Measurements from ENCODE around the gene MCM3. TPM values are rescaled to one million over a fixed set of nuclear protein-coding genes. Genes with fewer than 3 reads are reported as not detected.

Gene MCM3
- total RNA-seq, 4 donors from 2014 or later, result 21.8 to 120 (median 64.7) TPM

DNA sequence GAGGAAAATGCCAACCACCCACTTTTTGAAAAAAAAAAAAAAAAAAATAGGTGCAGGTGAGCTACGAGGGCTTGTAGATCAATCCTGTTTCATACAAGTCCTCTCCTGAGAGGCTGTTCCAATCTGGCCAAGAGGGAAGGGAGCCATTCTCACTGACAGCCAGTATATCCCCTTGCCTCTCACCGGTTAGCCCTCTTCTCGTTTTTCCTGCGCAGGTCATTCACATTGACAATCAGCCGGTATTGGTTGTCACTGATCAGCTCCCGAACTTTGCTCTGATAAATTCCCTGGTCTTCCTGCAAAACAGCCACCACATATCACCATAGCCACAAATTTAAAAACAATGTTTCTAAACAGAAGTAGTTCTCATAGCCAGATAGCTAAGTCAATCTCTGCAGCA is 1.4 kb downstream of the MCM3 start:
- Histone ChIP-seq H3K36me3 (no peaks in the 10 kb centered on the region), H3K27ac (no peak overlapping the region), H3K4me3 (no peak overlapping the region), H3K4me1 (no peaks in the 10 kb centered on the region), H3K9me3 (no peaks in the 10 kb centered on the region), H3K27me3 (no peaks in the 10 kb centered on the region)
- no peak for TF ChIP-seq POLR2A (IDR thresholded peaks at IDR 0.05)
- TF ChIP-seq, protein P1, sequence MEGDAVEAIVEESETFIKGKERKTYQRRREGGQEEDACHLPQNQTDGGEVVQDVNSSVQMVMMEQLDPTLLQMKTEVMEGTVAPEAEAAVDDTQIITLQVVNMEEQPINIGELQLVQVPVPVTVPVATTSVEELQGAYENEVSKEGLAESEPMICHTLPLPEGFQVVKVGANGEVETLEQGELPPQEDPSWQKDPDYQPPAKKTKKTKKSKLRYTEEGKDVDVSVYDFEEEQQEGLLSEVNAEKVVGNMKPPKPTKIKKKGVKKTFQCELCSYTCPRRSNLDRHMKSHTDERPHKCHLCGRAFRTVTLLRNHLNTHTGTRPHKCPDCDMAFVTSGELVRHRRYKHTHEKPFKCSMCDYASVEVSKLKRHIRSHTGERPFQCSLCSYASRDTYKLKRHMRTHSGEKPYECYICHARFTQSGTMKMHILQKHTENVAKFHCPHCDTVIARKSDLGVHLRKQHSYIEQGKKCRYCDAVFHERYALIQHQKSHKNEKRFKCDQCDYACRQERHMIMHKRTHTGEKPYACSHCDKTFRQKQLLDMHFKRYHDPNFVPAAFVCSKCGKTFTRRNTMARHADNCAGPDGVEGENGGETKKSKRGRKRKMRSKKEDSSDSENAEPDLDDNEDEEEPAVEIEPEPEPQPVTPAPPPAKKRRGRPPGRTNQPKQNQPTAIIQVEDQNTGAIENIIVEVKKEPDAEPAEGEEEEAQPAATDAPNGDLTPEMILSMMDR (IDR thresholded peaks at IDR 0.05), result no peak
- DNase-seq, result no peak
- intact Hi-C loops (cut with DNase I; ENCODE audit: low total_unique reads), result no loop called here

DNA sequence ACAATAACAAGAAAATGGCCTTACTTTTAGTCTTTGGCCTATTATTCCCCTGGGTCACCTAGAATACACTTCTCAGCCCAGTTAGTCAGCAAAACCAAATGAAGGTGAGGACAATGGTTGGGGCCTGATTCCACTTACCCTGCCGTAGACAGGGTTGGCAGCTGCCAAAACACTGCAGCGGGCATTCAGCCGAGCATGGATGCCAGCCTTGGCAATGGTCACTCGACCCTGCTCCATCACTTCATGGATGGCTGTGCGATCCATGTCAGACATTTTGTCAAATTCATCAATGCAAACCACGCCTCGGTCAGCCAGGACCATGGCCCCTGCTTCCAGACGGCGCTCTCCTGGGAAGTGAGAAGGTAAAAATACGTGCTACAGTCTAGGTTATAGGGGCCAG is 8.4 kb downstream of the MCM3 start:
- intact Hi-C loops (cut with DNase I; ENCODE audit: low total_unique reads), result no loop called here
- no peak for TF ChIP-seq POLR2A (IDR thresholded peaks at IDR 0.05)
- TF ChIP-seq, protein P1 (IDR thresholded peaks at IDR 0.05), result no peak
- Histone ChIP-seq H3K4me1 (no peaks in the 10 kb centered on the region), H3K36me3 (no peaks in the 10 kb centered on the region), H3K4me3 (no peak overlapping the region), H3K9me3 (no peaks in the 10 kb centered on the region), H3K27me3 (no peaks in the 10 kb centered on the region), H3K27ac (no peak overlapping the region)
- DNase-seq, result no peak

- no peaks in the 10 kb centered on the region for H3K4me1 ChIP-seq
Measured at GRCh38 chr6:52271852-52272460, 12.6 kb downstream of the MCM3 start.

DNA sequence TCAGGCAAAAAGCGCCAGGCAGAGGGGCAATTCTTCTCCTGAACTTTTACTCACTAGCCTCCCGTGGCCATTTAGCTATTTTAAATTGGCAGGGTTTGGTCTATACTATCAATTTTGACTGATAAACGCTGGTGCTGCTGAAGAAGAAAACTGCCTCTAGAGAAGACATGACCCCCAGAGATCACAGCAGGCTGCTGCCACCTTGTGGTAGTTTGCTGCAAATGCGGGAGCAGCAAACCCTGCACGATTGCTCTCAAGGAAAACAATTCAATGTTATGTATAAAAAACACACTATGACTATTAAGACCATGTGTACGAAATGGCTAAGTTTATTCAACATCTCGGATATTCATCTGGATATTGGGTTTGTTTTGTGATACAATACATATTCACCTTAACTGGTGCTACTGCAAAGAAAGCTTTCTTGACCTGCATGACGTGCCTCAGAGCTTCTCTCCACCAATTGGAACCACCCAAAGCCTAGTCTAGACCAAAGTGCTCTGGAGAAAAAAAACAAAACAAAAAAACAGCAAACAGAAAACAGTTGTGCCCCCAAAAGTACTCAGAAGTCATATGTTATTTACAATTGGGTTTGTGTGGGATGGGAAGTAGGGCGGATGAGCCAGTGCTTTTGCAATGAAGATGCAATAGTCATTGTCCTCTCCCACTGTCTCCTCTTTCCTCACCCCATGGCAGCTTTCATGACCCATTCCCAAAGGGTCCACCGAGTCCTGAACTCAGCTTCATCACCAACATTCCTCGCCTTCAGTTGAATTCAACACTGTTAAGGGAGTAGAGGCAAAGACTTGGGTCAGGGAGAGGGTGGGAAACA is 20.6 kb downstream of the MCM3 start:
- no peak for TF ChIP-seq POLR2A (IDR thresholded peaks at IDR 0.05)
- TF ChIP-seq, protein P1 (IDR thresholded peaks at IDR 0.05), result peak; percentile 66 to 92 (median 74)
- DNase-seq, result peak; percentile 30 to 58
- Histone ChIP-seq H3K9me3 (no peaks in the 10 kb centered on the region), H3K27ac (no peak overlapping the region), H3K36me3 (no peaks in the 10 kb centered on the region), H3K27me3 (no peaks in the 10 kb centered on the region), H3K4me3 (no peak overlapping the region), H3K4me1 (no peaks in the 10 kb centered on the region)
- intact Hi-C loops (cut with DNase I; ENCODE audit: low total_unique reads), result no loop called here

More at GRCh38 chr6:52271852-52272460, 12.6 kb downstream of the MCM3 start:
- no peak for DNase-seq
- intact Hi-C loops (cut with DNase I; ENCODE audit: low total_unique reads), result no loop called here
- no peak for TF ChIP-seq POLR2A (IDR thresholded peaks at IDR 0.05)
- TF ChIP-seq, protein P1 (IDR thresholded peaks at IDR 0.05), result no peak
- Histone ChIP-seq H3K4me3 (no peak overlapping the region), H3K36me3 (no peaks in the 10 kb centered on the region), H3K27ac (no peak overlapping the region), H3K9me3 (no peaks in the 10 kb centered on the region), H3K27me3 (no peaks in the 10 kb centered on the region)

Data from uterus (tissue), 4 donors.